ENCODE data around the gene PTPRD. TPM values are rescaled to one million over a fixed set of nuclear protein-coding genes. Genes with fewer than 3 reads are reported as not detected.

Gene PTPRD
- total RNA-seq, 1 donor from 2014 or later, result 5.7 TPM

DNA sequence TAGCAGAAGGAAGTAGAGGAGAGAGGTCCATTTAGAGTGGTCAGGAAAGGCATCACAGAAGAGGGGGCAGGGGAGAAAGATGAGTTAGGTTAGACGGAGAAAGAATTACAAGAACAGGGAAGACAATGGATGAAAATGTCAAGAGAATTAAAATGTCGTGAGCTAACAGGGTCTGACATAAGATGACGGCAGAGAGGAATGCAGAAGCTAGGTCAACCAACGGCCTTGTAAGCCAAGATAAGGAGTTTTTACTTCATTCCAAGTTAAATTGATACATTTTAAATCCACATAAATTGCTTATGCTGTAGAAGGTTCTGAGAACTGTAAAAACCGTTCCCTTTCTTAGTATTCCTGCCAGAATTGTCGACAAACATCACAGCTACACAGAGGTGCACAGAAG, 1916.3 kb downstream of the PTPRD start:
- H3K4me1 Mint-ChIP-seq (ENCODE audit: low read depth), result no peaks in the 10 kb centered on the region
- DNase-seq (ENCODE audit: low spot score), result no peak
- no peaks in the 10 kb centered on the region for H3K9me3 Mint-ChIP-seq (ENCODE audit: low read depth)
- no peaks in the 10 kb centered on the region for H3K27me3 Mint-ChIP-seq (ENCODE audit: low read depth)
- no peak for TF ChIP-seq CTCF (IDR thresholded peaks at IDR 0.05)
- no peaks in the 10 kb centered on the region for H3K36me3 Mint-ChIP-seq (ENCODE audit: low read depth)
- H3K4me3 Mint-ChIP-seq (ENCODE audit: unreplicated experiment), result no peak overlapping the region
- H3K27ac Mint-ChIP-seq (ENCODE audit: unreplicated experiment), result no peak overlapping the region

DNA sequence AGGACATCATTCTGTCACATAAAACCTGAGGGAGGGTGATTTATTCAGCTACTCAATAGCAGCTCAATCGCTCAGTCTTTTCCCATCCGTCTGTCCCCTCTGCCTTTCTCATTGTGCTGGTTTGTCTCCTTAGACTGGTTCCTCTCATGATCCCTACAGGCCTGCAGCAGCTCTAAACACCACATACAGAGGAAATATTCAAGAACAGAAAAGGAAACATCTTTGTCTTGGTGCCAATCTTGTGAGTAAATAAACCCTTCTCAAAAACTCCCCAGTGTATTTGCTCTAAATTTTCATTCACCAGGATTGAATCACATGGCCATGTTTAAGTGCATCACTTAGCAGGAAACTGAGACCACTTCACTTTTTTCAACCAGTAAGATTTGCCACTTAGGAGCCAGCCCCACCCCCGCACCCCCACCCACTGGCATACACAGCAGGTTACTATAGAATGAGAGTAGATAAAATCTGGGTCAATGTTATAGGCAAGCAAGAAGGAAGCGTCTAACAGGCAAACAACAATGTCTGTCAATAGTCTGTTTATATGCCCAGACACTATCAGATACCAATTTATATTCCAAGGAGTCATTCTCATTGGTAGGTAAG, 1917.7 kb downstream of the PTPRD start:
- Mint-ChIP-seq H3K4me1 (ENCODE audit: low read depth) (no peaks in the 10 kb centered on the region), H3K27me3 (ENCODE audit: low read depth) (no peaks in the 10 kb centered on the region), H3K4me3 (ENCODE audit: unreplicated experiment) (no peak overlapping the region), H3K36me3 (ENCODE audit: low read depth) (no peaks in the 10 kb centered on the region), H3K9me3 (ENCODE audit: low read depth) (no peaks in the 10 kb centered on the region), H3K27ac (ENCODE audit: unreplicated experiment) (no peak overlapping the region)
- no peak for DNase-seq (ENCODE audit: low spot score)
- TF ChIP-seq CTCF (IDR thresholded peaks at IDR 0.05), result no peak

DNA sequence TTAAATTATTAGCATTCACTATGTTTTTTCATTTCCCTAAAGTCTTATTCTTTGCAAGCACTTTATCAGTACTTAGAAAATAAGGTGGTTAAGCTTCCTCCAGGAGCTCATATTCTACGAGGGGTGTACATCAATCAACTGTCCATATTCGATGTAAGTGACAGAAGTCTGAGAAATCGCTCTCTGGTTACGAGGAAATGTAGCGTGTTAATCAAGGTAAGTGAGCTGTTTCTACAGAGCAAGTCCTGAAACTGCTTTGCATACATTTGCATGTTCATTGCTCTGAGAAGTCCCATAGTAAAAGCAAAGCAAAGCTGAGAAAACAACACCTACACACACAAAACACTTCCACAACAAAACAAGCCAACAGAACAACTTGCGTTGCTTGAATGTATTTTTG, 1919.3 kb downstream of the PTPRD start:
- Mint-ChIP-seq H3K36me3 (ENCODE audit: low read depth) (no peaks in the 10 kb centered on the region), H3K27ac (ENCODE audit: unreplicated experiment) (no peak overlapping the region), H3K4me3 (ENCODE audit: unreplicated experiment) (no peak overlapping the region), H3K9me3 (ENCODE audit: low read depth) (no peaks in the 10 kb centered on the region), H3K27me3 (ENCODE audit: low read depth) (no peaks in the 10 kb centered on the region), H3K4me1 (ENCODE audit: low read depth) (no peaks in the 10 kb centered on the region)
- DNase-seq (ENCODE audit: low spot score), result no peak
- no peak for TF ChIP-seq CTCF (IDR thresholded peaks at IDR 0.05)

- H3K4me1 Mint-ChIP-seq (ENCODE audit: low read depth), result no peaks in the 10 kb centered on the region
- H3K9me3 Mint-ChIP-seq (ENCODE audit: low read depth), result peaks cover 4% of the 10 kb centered on the region
- H3K4me3 Mint-ChIP-seq (ENCODE audit: unreplicated experiment), result no peak overlapping the region
- H3K36me3 Mint-ChIP-seq (ENCODE audit: low read depth), result no peaks in the 10 kb centered on the region
- no peak overlapping the region for H3K27ac Mint-ChIP-seq (ENCODE audit: unreplicated experiment)
- no peak for TF ChIP-seq CTCF (IDR thresholded peaks at IDR 0.05)
- no peak for DNase-seq (ENCODE audit: low spot score)
- no peaks in the 10 kb centered on the region for H3K27me3 Mint-ChIP-seq (ENCODE audit: low read depth)
These were observed 1926.3 kb downstream of the PTPRD start for GRCh38 chr9:8686516-8686915.

GRCh38 chr9:8685825-8686224, 1927.0 kb downstream of the PTPRD start:
- Mint-ChIP-seq H3K9me3 (ENCODE audit: low read depth) (peaks cover 4% of the 10 kb centered on the region), H3K4me1 (ENCODE audit: low read depth) (no peaks in the 10 kb centered on the region), H3K36me3 (ENCODE audit: low read depth) (no peaks in the 10 kb centered on the region), H3K27ac (ENCODE audit: unreplicated experiment) (no peak overlapping the region), H3K27me3 (ENCODE audit: low read depth) (no peaks in the 10 kb centered on the region), H3K4me3 (ENCODE audit: unreplicated experiment) (no peak overlapping the region)
- no peak for DNase-seq (ENCODE audit: low spot score)
- TF ChIP-seq CTCF (IDR thresholded peaks at IDR 0.05), result no peak

All from chondrocyte (in vitro differentiated cells).